ENCODE measurements around the gene PTGDR2. TPM values are rescaled to one million over a fixed set of nuclear protein-coding genes. Genes with fewer than 3 reads are reported as not detected.

PTGDR2 gene
- total and polyA plus RNA-seq, 4 donors, result 0.08 to 7.1 (median 0.32) TPM

DNA sequence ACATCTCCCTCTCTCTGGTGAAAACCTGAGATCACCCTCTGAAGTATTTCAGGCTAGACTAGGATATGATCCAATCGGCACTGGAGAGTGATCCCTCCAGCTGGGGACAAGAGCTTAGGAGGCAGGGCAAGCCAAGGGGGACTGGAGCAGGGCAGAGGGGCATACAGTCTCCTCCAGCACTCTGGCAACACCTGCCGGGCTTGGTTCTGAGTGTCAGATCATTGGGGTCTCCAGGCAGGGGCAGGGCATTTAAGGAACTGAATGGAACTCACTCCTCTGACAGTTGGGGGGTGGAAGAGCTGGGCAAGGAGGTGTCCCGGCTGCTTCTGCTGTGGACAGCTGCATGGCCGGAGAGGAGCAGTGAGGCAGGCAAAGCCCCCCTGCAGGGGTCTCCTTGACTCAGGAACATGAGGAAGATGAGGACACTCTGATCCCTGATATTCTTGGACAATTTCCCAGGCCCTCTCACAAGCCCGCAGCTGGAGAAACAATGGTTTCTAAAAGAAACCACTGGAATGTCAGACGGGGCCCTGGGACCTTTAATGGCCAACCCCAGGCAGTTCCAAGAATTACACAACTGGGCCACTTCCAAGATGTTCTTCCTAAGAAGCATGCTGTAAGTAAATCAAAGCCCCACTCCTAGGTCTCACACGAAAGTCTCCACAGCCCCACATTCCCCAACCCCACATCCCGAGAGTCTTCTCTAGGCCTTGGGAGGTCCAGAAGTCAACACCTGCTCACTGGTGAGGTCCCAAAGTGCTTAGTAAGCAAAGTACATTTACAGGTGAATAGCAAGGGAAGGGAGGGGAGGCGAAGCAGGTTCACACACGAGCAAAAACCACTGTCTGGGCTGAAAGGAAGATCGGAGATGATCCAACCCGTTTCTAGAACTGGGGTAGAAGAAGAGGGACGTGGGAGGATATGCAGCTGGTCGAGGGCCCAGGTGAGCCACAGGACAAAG is 15.0 kb downstream of the PTGDR2 start:
- DNase-seq (ENCODE audit: low spot score), result no peak
- Histone ChIP-seq H3K9ac (ENCODE audit: low read depth in 1 of 2, low read length in 2 of 2) (no peak overlapping the region), H3K27me3 (ENCODE audit: control insufficient read depth in 4 of 4, insufficient read depth in 4 of 4, low read length in 3 of 4) (no peaks in the 10 kb centered on the region), H3K4me3 (ENCODE audit: low read depth in 1 of 3, low read length in 3 of 3) (no peak overlapping the region), H3K4me1 (ENCODE audit: control insufficient read depth in 4 of 4, insufficient read depth in 4 of 4, low read length in 3 of 4) (peaks cover 4 to 28% (median 19%) of the 10 kb centered on the region in 4 donors), H3K27ac (ENCODE audit: low read depth in 1 of 2, low read length in 2 of 2) (no peak overlapping the region), H3K9me3 (ENCODE audit: control insufficient read depth in 4 of 4, low read length in 3 of 4) (no peaks in the 10 kb centered on the region), H3K36me3 (ENCODE audit: control insufficient read depth in 4 of 4, insufficient read depth in 3 of 4, low read depth in 1 of 4, low read length in 3 of 4) (no peaks in the 10 kb centered on the region)
- TF ChIP-seq HNF4G (IDR thresholded peaks at IDR 0.05), result no peak
- TF ChIP-seq SP1 (IDR thresholded peaks at IDR 0.05), result no peak
- TF ChIP-seq, protein P1, sequence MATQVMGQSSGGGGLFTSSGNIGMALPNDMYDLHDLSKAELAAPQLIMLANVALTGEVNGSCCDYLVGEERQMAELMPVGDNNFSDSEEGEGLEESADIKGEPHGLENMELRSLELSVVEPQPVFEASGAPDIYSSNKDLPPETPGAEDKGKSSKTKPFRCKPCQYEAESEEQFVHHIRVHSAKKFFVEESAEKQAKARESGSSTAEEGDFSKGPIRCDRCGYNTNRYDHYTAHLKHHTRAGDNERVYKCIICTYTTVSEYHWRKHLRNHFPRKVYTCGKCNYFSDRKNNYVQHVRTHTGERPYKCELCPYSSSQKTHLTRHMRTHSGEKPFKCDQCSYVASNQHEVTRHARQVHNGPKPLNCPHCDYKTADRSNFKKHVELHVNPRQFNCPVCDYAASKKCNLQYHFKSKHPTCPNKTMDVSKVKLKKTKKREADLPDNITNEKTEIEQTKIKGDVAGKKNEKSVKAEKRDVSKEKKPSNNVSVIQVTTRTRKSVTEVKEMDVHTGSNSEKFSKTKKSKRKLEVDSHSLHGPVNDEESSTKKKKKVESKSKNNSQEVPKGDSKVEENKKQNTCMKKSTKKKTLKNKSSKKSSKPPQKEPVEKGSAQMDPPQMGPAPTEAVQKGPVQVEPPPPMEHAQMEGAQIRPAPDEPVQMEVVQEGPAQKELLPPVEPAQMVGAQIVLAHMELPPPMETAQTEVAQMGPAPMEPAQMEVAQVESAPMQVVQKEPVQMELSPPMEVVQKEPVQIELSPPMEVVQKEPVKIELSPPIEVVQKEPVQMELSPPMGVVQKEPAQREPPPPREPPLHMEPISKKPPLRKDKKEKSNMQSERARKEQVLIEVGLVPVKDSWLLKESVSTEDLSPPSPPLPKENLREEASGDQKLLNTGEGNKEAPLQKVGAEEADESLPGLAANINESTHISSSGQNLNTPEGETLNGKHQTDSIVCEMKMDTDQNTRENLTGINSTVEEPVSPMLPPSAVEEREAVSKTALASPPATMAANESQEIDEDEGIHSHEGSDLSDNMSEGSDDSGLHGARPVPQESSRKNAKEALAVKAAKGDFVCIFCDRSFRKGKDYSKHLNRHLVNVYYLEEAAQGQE (IDR thresholded peaks at IDR 0.05), result no peak
- no peak for TF ChIP-seq YY1 (IDR thresholded peaks at IDR 0.05)
- TF ChIP-seq, protein P2, sequence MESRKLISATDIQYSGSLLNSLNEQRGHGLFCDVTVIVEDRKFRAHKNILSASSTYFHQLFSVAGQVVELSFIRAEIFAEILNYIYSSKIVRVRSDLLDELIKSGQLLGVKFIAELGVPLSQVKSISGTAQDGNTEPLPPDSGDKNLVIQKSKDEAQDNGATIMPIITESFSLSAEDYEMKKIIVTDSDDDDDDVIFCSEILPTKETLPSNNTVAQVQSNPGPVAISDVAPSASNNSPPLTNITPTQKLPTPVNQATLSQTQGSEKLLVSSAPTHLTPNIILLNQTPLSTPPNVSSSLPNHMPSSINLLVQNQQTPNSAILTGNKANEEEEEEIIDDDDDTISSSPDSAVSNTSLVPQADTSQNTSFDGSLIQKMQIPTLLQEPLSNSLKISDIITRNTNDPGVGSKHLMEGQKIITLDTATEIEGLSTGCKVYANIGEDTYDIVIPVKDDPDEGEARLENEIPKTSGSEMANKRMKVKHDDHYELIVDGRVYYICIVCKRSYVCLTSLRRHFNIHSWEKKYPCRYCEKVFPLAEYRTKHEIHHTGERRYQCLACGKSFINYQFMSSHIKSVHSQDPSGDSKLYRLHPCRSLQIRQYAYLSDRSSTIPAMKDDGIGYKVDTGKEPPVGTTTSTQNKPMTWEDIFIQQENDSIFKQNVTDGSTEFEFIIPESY (IDR thresholded peaks at IDR 0.05), result no peak
- TF ChIP-seq FOXA2 (IDR thresholded peaks at IDR 0.05), result no peak
- 93% methylated on average over 14 of the region's 14 CpGs for WGBS

DNA sequence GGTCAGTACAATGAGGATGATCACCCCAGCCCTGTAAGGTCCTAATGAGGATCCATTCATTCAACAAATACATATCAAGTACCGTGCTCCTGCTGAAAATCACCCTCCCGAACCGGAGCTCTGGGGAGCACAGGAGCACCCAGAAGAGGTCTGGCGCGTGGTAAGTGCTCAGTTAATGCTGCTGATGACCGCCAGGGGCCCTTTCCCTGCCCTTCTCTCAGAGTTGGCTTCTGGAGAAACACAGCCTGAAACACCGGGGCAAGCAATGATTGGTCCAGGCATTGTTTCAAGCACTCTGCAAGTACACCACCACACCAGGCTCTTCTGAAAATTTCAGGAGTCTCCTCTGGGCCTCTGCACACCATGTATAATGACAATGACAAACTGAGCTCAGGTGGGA is 17.6 kb downstream of the PTGDR2 start:
- Histone ChIP-seq H3K27me3 (ENCODE audit: control insufficient read depth in 4 of 4, insufficient read depth in 4 of 4, low read length in 3 of 4) (no peaks in the 10 kb centered on the region), H3K4me3 (ENCODE audit: low read depth in 1 of 3, low read length in 3 of 3) (no peak overlapping the region), H3K36me3 (ENCODE audit: control insufficient read depth in 4 of 4, insufficient read depth in 3 of 4, low read depth in 1 of 4, low read length in 3 of 4) (no peaks in the 10 kb centered on the region), H3K9ac (ENCODE audit: low read depth in 1 of 2, low read length in 2 of 2) (no peak overlapping the region), H3K27ac (ENCODE audit: low read depth in 1 of 2, low read length in 2 of 2) (no peak overlapping the region), H3K4me1 (ENCODE audit: control insufficient read depth in 4 of 4, insufficient read depth in 4 of 4, low read length in 3 of 4) (peaks cover 0 to 15% (median 8%) of the 10 kb centered on the region in 4 donors), H3K9me3 (ENCODE audit: control insufficient read depth in 4 of 4, low read length in 3 of 4) (no peaks in the 10 kb centered on the region)
- WGBS, result 87% methylated on average over 7 of the region's 7 CpGs
- DNase-seq (ENCODE audit: low spot score), result no peak
- TF ChIP-seq, protein P3, sequence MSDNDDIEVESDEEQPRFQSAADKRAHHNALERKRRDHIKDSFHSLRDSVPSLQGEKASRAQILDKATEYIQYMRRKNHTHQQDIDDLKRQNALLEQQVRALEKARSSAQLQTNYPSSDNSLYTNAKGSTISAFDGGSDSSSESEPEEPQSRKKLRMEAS (IDR thresholded peaks at IDR 0.05), result no peak
- TF ChIP-seq RXRA (IDR thresholded peaks at IDR 0.05) (no peak), TAF1 (conservative IDR thresholded peaks at IDR 0.05) (no peak), JUND (IDR thresholded peaks at IDR 0.05) (no peak), SP1 (IDR thresholded peaks at IDR 0.05) (no peak), HNF4A (conservative IDR thresholded peaks at IDR 0.05) (no peak), HNF4G (IDR thresholded peaks at IDR 0.05) (no peak), RAD21 (IDR thresholded peaks at IDR 0.05) (no peak), FOXA2 (IDR thresholded peaks at IDR 0.05) (no peak), FOXA1 (IDR thresholded peaks at IDR 0.05) (no peak), EGR1 (IDR thresholded peaks at IDR 0.05; ENCODE audit: low read depth in 2 of 2) (no peak), YY1 (IDR thresholded peaks at IDR 0.05) (no peak), NR2F2 (IDR thresholded peaks at IDR 0.05) (no peak)
- TF ChIP-seq, protein P2 (IDR thresholded peaks at IDR 0.05), result no peak
- TF ChIP-seq, protein P1 (IDR thresholded peaks at IDR 0.05), result no peak
- TF ChIP-seq, protein P4, sequence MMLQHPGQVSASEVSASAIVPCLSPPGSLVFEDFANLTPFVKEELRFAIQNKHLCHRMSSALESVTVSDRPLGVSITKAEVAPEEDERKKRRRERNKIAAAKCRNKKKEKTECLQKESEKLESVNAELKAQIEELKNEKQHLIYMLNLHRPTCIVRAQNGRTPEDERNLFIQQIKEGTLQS (IDR thresholded peaks at IDR 0.05), result no peak
- TF ChIP-seq, protein P5, sequence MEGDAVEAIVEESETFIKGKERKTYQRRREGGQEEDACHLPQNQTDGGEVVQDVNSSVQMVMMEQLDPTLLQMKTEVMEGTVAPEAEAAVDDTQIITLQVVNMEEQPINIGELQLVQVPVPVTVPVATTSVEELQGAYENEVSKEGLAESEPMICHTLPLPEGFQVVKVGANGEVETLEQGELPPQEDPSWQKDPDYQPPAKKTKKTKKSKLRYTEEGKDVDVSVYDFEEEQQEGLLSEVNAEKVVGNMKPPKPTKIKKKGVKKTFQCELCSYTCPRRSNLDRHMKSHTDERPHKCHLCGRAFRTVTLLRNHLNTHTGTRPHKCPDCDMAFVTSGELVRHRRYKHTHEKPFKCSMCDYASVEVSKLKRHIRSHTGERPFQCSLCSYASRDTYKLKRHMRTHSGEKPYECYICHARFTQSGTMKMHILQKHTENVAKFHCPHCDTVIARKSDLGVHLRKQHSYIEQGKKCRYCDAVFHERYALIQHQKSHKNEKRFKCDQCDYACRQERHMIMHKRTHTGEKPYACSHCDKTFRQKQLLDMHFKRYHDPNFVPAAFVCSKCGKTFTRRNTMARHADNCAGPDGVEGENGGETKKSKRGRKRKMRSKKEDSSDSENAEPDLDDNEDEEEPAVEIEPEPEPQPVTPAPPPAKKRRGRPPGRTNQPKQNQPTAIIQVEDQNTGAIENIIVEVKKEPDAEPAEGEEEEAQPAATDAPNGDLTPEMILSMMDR (IDR thresholded peaks at IDR 0.05; ENCODE audit: low read depth, low read length, missing input control), result no peak

All from liver (tissue), 9 donors.